OCI-LY3 (cell line): Measurements from ENCODE around the gene LRRC4C.
A peak's percentile ranks its signal among the peaks of the same experiment; 100 is the strongest.

Experiments used
- H2AFZ ChIP-seq: fragments of 200-600, 300-600 bp; shearing (Covaris generic); 2 replicates; pipeline ENCODE4 v1.6.0; 2014; ENCODE audit warnings: antibody characterized with exemption, low read depth, low read length
- H3K27ac ChIP-seq: fragments of 200-600, 300-600 bp; sonication (generic); 2 replicates; pipeline ENCODE4 v1.5.1; 2014; ENCODE audit warnings: mild to moderate bottlenecking, low read length, moderate library complexity, mixed read lengths
- H3K27me3 ChIP-seq: fragments of 200-600, 300-600 bp; sonication (generic); 2 replicates; pipeline ENCODE4 v1.6.1; 2014; ENCODE audit warnings: low read depth, low read length, mixed read lengths
- H3K36me3 ChIP-seq: fragments of 200-600, 300-600 bp; sonication (generic); replicated peaks from 2 replicates; pipeline ENCODE3; 2014; ENCODE audit warnings: low read depth, low read length, mixed read lengths
- H3K4me1 ChIP-seq: fragments of 300-600, 200-600 bp; sonication (generic); 2 replicates; pipeline ENCODE4 v1.6.1; 2014; ENCODE audit warnings: low read length, mixed read lengths
- H3K4me2 ChIP-seq: fragments of 200-600, 300-600 bp; sonication (generic); 2 replicates; pipeline ENCODE4 v1.6.1; 2014; ENCODE audit warnings: low read length, mixed read lengths
- H3K4me3 ChIP-seq: fragments of 300-600, 200-600 bp; sonication (generic); 2 replicates; pipeline ENCODE4 v1.5.1; 2014; ENCODE audit warnings: antibody characterized with exemption, mild to moderate bottlenecking, low read length, moderate library complexity
- H3K79me2 ChIP-seq: fragments of 300-600, 200-600 bp; shearing (Covaris generic); 2 replicates; pipeline ENCODE4 v1.6.1; 2014; ENCODE audit warnings: mild to moderate bottlenecking, low read length, mixed read lengths
- H3K9ac ChIP-seq: fragments of 300-600, 200-600 bp; shearing (Covaris generic); 2 replicates; pipeline ENCODE4 v1.6.0; 2014; ENCODE audit warnings: mild to moderate bottlenecking, low read length, moderate library complexity
- H3K9me3 ChIP-seq: fragments of 200-600, 300-600 bp; shearing (Covaris generic); 2 replicates; pipeline ENCODE4 v1.6.1; 2014; ENCODE audit warnings: low read length, mixed read lengths; ENCODE audit not compliant: insufficient read depth
- H4K20me1 ChIP-seq: fragments of 200-600, 300-600 bp; sonication (generic); 2 replicates; pipeline ENCODE4 v1.6.1; 2016; ENCODE audit warnings: low read length, mixed read lengths; ENCODE audit not compliant: insufficient read depth
- EZH2phosphoT487 ChIP-seq: fragments of 200-600 bp; shearing (Covaris generic); IDR thresholded peaks from 2 replicates; pipeline ENCODE4 v1.6.1; 2018; ENCODE audit warnings: antibody characterized with exemption, mixed run types, low read depth
- TF ChIP-seq, protein P1 (sequence below): fragments of 200-600, 300-600 bp; sonication (generic); IDR thresholded peaks from 2 replicates; pipeline ENCODE4 v1.5.1; 2014; ENCODE audit warnings: antibody characterized with exemption, low read length, low read depth

Gene LRRC4C

DNA sequence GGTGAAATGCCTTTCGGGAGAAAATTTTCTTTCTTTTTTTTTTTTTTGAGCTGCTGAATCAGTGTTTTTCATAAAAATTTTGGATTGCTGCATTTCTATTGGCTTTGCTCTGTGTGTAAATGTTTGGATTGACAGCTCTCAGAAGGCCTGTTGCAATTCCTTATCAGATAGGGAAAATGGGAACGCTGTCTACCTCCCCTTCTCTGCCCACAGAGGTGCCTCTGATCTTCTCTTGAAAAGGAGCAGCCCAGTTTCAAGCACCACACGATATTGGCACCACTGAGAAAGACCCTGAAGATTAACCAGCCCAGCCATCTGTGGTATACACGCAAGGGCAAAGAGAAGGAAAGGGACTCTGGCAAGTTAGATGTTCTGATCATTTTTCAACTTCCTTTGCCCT, 1272.2 kb downstream of the LRRC4C start:
- H3K4me2 ChIP-seq: no peak overlapping the region
- H3K9ac ChIP-seq: no peak overlapping the region
- H4K20me1 ChIP-seq: no peaks in the 10 kb centered on the region
- no peaks in the 10 kb centered on the region for H3K79me2 ChIP-seq
- H2AFZ ChIP-seq: no peak overlapping the region
- H3K4me3 ChIP-seq: no peak overlapping the region
- peaks cover 41% of the 10 kb centered on the region for H3K4me1 ChIP-seq
- no peak overlapping the region for H3K27ac ChIP-seq
- no peak for TF ChIP-seq EZH2phosphoT487
- TF ChIP-seq, protein P1, sequence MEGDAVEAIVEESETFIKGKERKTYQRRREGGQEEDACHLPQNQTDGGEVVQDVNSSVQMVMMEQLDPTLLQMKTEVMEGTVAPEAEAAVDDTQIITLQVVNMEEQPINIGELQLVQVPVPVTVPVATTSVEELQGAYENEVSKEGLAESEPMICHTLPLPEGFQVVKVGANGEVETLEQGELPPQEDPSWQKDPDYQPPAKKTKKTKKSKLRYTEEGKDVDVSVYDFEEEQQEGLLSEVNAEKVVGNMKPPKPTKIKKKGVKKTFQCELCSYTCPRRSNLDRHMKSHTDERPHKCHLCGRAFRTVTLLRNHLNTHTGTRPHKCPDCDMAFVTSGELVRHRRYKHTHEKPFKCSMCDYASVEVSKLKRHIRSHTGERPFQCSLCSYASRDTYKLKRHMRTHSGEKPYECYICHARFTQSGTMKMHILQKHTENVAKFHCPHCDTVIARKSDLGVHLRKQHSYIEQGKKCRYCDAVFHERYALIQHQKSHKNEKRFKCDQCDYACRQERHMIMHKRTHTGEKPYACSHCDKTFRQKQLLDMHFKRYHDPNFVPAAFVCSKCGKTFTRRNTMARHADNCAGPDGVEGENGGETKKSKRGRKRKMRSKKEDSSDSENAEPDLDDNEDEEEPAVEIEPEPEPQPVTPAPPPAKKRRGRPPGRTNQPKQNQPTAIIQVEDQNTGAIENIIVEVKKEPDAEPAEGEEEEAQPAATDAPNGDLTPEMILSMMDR: no peak
- H3K9me3 ChIP-seq: no peaks in the 10 kb centered on the region
- H3K36me3 ChIP-seq: no peaks in the 10 kb centered on the region
- no peaks in the 10 kb centered on the region; the same call in 1 of the 2 replicates for H3K27me3 ChIP-seq

DNA sequence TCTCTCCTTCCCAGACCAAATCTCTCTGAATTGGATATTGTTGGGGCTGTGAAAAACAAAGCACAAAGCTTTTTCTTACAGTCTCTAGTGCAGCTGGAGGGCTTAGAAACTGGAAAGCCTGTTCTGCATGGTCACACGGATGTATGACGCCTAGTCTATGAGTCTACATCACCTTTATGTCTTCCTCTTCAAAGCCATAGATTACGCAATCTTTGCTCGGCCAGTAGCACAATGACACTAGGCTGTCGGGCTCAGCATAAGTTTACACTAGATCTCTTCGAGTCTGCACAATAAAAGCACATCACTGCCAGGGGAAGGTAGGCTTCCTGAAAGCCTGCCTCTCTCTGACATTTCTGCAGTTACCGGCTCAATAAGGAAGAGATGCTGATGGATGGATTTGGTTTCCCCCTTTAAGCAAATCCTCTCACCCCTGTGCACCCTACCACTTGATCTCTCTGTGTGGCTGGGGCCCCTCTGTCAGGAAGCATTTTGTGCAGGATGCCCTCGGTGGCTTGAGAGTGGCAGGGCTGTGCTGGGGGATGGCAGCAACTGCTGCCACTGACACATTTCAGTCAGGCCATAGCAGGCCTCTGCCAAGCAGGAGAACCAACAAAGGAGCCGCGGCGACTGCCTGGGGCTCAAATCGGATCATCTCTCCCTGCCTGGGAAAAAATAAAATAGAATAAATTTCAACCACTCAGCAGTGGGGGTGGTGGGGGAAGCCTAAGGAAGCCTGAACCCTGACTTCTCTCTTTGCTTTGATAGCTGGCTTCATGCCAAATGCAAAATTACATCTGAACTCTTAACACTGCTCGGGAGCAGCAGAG, 1272.8 kb downstream of the LRRC4C start:
- Histone ChIP-seq H3K9ac (no peak overlapping the region), H4K20me1 (no peaks in the 10 kb centered on the region), H3K4me1 (peaks cover 47% of the 10 kb centered on the region), H2AFZ (no peak overlapping the region), H3K4me3 (no peak overlapping the region), H3K27ac (no peak overlapping the region), H3K27me3 (no peaks in the 10 kb centered on the region; the same call in 1 of the 2 replicates), H3K79me2 (no peaks in the 10 kb centered on the region), H3K36me3 (no peaks in the 10 kb centered on the region), H3K4me2 (no peak overlapping the region), H3K9me3 (no peaks in the 10 kb centered on the region)
- no peak for TF ChIP-seq EZH2phosphoT487

DNA sequence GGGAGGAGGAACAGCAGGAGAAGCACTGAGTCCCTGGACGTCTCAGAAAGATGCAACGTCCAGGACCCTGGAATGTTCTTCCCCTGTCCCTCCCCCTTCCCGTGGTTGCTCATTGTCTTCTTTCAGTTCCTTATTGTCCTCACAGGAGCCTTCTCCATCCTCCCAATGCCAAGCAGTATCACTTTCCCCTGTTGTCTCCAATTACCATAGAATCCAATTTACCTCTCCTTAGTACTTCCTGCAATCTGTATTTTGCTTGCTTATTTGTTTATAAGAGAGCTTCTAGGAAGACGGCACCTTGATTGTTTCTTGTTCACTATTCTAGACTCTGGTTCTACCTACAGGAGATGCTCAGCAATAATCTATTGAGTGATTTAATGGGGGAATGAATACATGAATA, 1273.7 kb downstream of the LRRC4C start:
- no peaks in the 10 kb centered on the region for H3K36me3 ChIP-seq
- no peaks in the 10 kb centered on the region for H3K9me3 ChIP-seq
- no peak overlapping the region; the same call in 1 of the 2 replicates for H3K4me2 ChIP-seq
- no peak for TF ChIP-seq EZH2phosphoT487
- TF ChIP-seq, protein P1: no peak
- H3K27ac ChIP-seq: no peak overlapping the region
- peaks cover 52% of the 10 kb centered on the region for H3K4me1 ChIP-seq
- H3K79me2 ChIP-seq: no peaks in the 10 kb centered on the region
- no peak overlapping the region for H3K9ac ChIP-seq
- peaks cover 7% of the 10 kb centered on the region for H3K27me3 ChIP-seq
- no peaks in the 10 kb centered on the region for H4K20me1 ChIP-seq
- H3K4me3 ChIP-seq: no peak overlapping the region
- no peak overlapping the region for H2AFZ ChIP-seq

DNA sequence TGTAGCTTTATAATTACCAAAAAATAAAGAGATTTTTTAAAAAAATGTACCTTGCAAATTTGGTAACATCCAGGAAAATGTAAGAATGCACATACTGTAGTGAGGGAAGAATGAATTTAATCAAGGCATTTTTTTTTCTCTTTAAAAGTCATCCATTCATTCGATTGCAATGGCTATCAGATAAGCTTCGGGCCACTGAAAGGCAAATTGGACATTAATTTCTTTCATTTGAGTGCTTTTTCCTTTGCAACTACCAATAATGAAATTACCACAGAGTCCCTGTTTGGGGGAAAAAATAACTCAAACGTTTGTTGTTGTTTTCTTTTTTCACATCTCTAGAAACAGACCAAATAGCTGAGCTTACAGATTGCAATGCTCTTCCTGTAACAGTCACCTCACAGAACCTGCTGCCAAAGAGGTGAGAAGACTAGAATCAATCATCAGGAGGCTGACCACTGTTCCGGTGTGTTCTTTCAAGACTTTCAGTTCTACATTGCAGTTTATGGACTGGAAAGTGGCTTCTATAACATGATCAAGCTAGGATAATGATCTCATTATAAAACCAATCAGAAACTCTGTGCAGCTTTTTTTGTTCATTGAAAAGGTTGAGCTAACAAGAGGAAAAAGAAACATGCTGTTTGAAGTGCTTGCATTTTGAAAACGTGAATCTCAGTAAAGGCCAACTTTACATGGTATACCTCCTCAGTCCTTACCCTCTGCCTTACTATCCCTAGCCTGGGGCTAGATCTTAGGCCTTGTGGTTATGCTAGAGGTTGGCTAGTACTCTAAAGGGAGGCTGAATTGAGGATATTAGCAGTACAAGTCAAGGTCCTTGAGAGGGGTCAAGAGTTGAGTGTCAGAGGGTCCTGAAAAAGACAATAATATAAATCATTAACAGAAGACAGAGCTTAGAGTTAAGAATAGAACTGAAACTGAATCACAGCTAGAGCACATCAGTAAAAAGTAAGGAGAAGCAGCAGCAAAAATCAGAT, 1276.1 kb downstream of the LRRC4C start:
- H3K4me2 ChIP-seq: peak overlapping the region; percentile 94
- peaks cover 52% of the 10 kb centered on the region for H3K4me1 ChIP-seq
- no peaks in the 10 kb centered on the region for H3K9me3 ChIP-seq
- TF ChIP-seq, protein P1: no peak
- TF ChIP-seq EZH2phosphoT487: 0 out of 2 replicates have a peak, but pooled peaks have one; percentile 22
- peaks cover 7% of the 10 kb centered on the region for H3K27me3 ChIP-seq
- peak overlapping the region; percentile 96 for H3K27ac ChIP-seq
- no peaks in the 10 kb centered on the region for H3K36me3 ChIP-seq
- H2AFZ ChIP-seq: no peak overlapping the region; the same call in 1 of the 2 replicates
- no peaks in the 10 kb centered on the region for H3K79me2 ChIP-seq
- no peaks in the 10 kb centered on the region for H4K20me1 ChIP-seq
- H3K4me3 ChIP-seq: peak overlapping the region; percentile 67
- peak overlapping the region; percentile 66 for H3K9ac ChIP-seq
